Aorta (tissue), 5 donors: ENCODE measurements around the gene RMI2. TPM values are rescaled to one million over a fixed set of nuclear protein-coding genes. Genes with fewer than 3 reads are reported as not detected.

ENCODE experiments used
- ATAC-seq: fragments of 200-7000 bp; cut with Tn5 transposase; one replicate; pipeline ENCODE4 v1.9.1; 2022; ENCODE audit warnings: moderate library complexity; ENCODE audit not compliant: low FRiP score
- DNase-seq, 2 donors: peaks; one replicate each; pipeline ENCODE4 v3.0.0-alpha.2; 2020
- H3K27ac ChIP-seq, 2 donors: one replicate each; pipeline ENCODE4 v1.5.1; 2013; ENCODE audit warnings: low read length in 2 of 2, mild to moderate bottlenecking in 2 of 2, moderate library complexity in 2 of 2, control low read depth in 1 of 2, inconsistent platforms in 1 of 2, low read depth in 1 of 2
- H3K27me3 ChIP-seq, 2 donors: one replicate each; pipeline ENCODE4 v1.6.1; 2013; ENCODE audit warnings: control low read depth in 1 of 2, low read length in 1 of 2, mild to moderate bottlenecking in 1 of 2, moderate library complexity in 1 of 2; ENCODE audit not compliant: insufficient read depth in 2 of 2, control insufficient read depth in 1 of 2
- H3K36me3 ChIP-seq, 2 donors: one replicate each; pipeline ENCODE4 v1.6.1; 2013; ENCODE audit warnings: control low read depth in 1 of 2, low read length in 1 of 2, mild to moderate bottlenecking in 1 of 2; ENCODE audit not compliant: insufficient read depth in 2 of 2, control insufficient read depth in 1 of 2
- H3K4me1 ChIP-seq, 2 donors: one replicate each; pipeline ENCODE4 v1.6.1; 2013; ENCODE audit warnings: low read length in 2 of 2, control low read depth in 1 of 2, mild to moderate bottlenecking in 1 of 2, moderate library complexity in 1 of 2; ENCODE audit not compliant: insufficient read depth in 2 of 2, control insufficient read depth in 1 of 2
- H3K4me3 ChIP-seq, 2 donors: one replicate each; pipeline ENCODE4 v1.5.1; 2013; ENCODE audit warnings: low read length in 2 of 2, control low read depth in 1 of 2, mild to moderate bottlenecking in 1 of 2
- H3K9me3 ChIP-seq: one replicate; pipeline ENCODE4 v1.6.1; 2013; ENCODE audit warnings: mild to moderate bottlenecking, low read length; ENCODE audit not compliant: control insufficient read depth
- WGBS, 2 donors: extraction: QIAGEN DNeasy Blood & Tissue Kit; methylation state at CpG; one replicate each; pipeline ENCODE4 v1.1.7; 2013; 5-methylcytosine and 5-hydroxymethylcytosine counted together
- intact Hi-C, 2 donors: fragments of 100-400 bp; cut with DNase I; formaldehyde crosslinking; loops; one replicate each; pipeline versions ENCODE4 v1.14.2 to v1.15.0; 2022
- polyA plus RNA-seq, 2 donors: library from polyadenylated mRNA; stranded (reverse); fragments of 200-250 nt; gene quantifications; one replicate each; pipeline ENCODE4 v1.2.3, GENCODE V29; 2013
- total RNA-seq, 2 donors: library from RNA; stranded (reverse); fragmentation: NEBNext Ultra II Directional; extraction: Animal tissue kit (Norgen Biotek cat#: 25700); gene quantifications; one replicate each; pipeline ENCODE4 v1.2.1, GENCODE V29; 2021
- donor health status: healthy with polysubstance abuse.
- donor health status: Bipolar disorder and iron deficiency.
- donor health status: DM: no; HTN: no; CAD: no.
- donor health status: DM: no; HTN: no; CAD: no.
- donor health status: DM: yes; HTN: yes; CAD: no.

RMI2 gene
- total and polyA plus RNA-seq, 4 donors: 0.61 to 1.7 (median 0.81) TPM; not detected in 1

DNA sequence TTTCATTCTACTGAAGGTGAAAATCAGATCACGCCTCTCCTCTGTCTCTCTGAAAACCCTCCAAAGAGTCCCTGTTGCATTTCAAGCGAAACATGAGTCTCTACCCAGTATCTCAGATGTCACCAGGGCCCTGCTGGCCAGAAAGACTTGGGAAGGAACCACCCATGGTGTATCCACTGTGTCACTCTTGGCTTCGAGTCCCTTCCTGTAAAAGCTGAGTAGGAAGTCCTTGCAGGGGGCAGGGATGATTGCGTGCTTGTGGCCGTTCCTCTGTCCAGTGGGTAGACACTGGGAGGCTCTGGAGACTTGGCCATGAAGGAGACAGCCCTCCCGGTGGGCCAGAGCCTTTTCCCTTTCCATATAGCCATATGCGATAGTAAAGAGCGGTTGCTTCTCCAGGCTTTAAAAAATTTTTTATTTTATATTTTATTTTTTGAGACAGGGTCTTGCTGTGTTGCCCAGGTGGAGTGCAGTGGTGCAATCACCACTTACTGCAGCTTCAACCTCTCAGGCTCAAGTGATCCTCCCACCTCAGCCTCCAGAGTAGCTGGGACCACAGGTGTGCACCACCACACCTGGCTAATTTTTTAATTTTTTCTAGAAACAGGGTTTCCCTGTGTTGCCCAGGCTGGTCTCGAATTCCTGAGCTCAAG, 19.0 kb upstream of the RMI2 start:
- no peaks in the 10 kb centered on the region for H3K27me3 ChIP-seq
- no peak overlapping the region for H3K4me3 ChIP-seq
- DNase-seq (peak in 1 of 2 donors; percentile 62), ATAC-seq (no peak)
- intact Hi-C loops: no loop called here
- no peaks in the 10 kb centered on the region for H3K4me1 ChIP-seq
- no peak overlapping the region for H3K27ac ChIP-seq
- WGBS, 2 donors: 89 to 90% methylated on average over 9 of the region's 9 CpGs
- H3K36me3 ChIP-seq: no peaks in the 10 kb centered on the region
- H3K9me3 ChIP-seq: no peaks in the 10 kb centered on the region

DNA sequence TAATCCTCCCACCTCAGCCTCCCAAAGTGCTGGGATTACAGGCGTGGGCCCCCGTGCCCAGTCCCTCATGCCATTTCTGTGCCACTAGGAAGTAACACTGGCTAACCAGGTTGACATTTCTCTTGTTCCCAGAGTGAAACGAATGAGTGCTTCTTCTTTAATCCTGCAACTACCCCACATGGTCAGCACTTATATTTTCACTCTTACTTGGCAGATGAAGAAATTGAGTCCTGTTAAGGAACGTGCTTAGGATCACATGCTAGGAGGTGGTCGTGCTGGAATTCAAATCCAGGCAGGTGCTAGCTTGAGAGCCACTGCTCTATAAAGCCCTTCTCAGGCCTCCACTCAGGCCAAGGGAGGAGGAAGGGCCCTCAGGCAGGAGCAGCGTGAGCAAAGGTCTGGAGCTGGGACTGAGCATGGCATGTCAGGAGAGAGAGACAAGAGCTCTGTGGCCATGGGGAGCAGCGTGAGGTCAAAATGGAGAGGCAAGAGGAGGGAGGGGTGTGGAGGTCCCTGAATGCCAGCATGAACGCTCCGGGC, 18.5 kb upstream of the RMI2 start:
- Histone ChIP-seq H3K27ac (no peak overlapping the region), H3K4me1 (no peaks in the 10 kb centered on the region), H3K36me3 (no peaks in the 10 kb centered on the region), H3K27me3 (no peaks in the 10 kb centered on the region), H3K4me3 (no peak overlapping the region), H3K9me3 (no peaks in the 10 kb centered on the region)
- WGBS, 2 donors: 91 to 93% methylated on average over 9 of the region's 9 CpGs
- DNase-seq: no peak
- intact Hi-C loops: no loop called here
- no peak for ATAC-seq

DNA sequence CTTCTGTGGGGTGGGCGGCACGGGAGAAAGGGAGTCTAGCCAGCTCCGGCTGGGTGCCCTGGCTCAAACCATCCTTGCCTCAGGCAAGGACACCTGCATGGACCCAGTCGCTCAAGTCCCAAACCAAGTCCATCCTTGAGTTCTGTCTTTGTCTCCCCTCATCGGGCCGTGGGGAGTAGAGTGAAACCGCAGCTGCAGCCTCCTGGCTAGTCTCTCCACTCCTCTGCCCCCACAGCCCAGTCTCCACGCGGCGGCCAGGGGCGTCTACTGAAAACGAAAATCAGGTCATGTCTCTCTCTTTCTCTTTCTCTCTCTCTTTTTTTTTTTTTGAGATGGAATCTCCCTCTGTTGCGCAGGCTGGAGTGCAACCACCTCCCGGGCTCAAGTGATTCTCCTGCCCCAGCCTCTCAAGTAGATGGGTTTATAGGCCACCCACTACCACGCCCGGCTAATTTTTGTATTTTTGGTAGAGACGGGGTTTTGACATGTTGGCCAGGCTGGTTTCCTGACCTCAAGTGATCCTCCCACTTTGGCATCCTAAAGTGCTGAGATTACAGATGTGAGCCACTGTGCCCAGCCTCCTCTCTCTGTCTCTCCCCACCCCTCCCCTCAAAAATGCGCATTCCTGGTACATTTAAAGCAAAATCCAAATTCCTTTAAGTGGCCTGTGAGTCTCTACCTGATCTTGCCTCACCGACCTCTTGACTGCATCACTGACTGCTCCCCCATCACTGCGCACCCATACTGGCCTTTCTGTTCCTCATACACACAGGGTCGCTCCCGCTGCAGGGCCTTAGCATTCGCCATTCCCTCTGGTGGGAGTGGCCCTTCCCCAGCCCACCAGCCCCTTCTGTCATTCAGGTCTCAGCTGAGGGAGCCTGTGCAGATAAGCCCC, 17.7 kb upstream of the RMI2 start:
- ATAC-seq (no peak), DNase-seq (no peak)
- H3K4me1 ChIP-seq: no peaks in the 10 kb centered on the region
- no peaks in the 10 kb centered on the region for H3K27me3 ChIP-seq
- H3K9me3 ChIP-seq: no peaks in the 10 kb centered on the region
- 87 to 88% methylated on average over 23 of the region's 23 CpGs for WGBS, 2 donors
- no peak overlapping the region for H3K27ac ChIP-seq
- intact Hi-C loops: no loop called here
- no peak overlapping the region for H3K4me3 ChIP-seq
- no peaks in the 10 kb centered on the region for H3K36me3 ChIP-seq

DNA sequence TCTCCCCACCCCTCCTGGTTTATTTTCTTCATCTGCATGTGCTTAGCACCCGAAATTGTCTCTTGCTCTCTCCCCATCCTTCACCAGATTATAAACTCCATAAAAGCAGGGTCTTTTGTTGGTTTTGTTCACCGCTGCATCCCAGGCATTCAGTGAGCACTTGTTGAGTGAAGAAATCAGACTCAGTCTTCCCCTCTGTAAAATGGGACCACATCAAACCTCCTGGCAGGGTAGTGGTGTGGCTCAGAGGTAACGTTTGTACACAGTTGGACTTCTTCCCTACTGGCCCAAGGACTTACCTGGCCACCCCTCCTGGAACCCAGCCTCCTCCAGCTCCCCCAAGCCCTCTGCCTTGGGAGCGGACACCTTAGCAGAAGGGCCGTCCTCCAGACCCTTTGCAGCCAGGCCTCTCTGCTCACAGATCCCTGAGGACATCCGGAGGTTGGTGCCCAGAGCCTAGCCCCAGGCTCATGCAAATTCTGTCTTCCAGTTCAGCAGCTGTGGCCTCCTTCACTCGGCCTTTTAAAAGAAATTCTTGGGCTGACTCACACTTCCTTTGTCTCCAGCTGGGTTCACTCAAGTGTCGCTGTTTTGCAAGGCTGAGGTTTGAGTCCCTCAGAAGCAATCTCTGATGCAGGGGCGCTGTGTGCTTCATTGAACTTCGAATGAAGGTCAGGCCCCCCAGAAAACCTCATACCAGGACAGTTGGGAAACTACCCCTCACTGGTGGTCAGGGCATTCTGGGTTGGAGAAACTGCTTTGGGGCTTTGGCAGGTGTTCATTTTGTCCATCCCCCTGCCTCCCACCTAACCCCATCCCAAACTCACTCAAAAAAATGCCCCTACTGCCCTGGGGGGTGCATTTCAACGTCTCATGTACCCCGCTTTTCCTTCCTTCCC, 16.8 kb upstream of the RMI2 start:
- Histone ChIP-seq H3K27me3 (no peaks in the 10 kb centered on the region), H3K4me3 (no peak overlapping the region), H3K36me3 (no peaks in the 10 kb centered on the region), H3K4me1 (no peaks in the 10 kb centered on the region), H3K9me3 (no peaks in the 10 kb centered on the region), H3K27ac (peak overlapping the region in 1 of 2 donors; percentile 5)
- intact Hi-C loops: no loop called here
- DNase-seq (peak in 1 of 2 donors; percentile 82), ATAC-seq (peak; percentile 67)
- 29 to 30% methylated on average over 12 of the region's 12 CpGs for WGBS, 2 donors

DNA sequence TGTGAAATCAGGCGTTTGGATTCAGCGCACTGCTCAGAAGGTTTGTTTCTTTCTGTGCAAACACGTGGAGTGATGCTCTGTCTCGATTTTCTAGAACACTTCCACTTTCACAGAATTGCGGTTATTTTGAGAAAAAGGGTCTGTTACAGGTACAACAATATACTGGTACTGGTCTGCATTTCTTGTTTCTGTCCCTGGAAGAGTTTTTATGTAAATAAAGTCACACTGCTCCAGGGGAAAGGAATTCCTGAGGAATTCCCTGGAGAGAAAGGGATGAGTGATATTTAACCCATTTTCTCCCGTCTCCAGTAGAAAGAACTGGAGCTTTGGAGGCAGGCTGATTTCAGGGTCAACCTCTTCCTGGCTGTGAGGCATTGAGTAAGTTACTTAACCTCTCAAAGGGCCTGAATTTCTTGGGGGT, 16.2 kb upstream of the RMI2 start:
- Histone ChIP-seq H3K36me3 (no peaks in the 10 kb centered on the region), H3K27me3 (no peaks in the 10 kb centered on the region), H3K27ac (no peak overlapping the region), H3K9me3 (no peaks in the 10 kb centered on the region), H3K4me1 (no peaks in the 10 kb centered on the region), H3K4me3 (no peak overlapping the region)
- intact Hi-C loops: no loop called here
- WGBS, 2 donors: 10 to 12% methylated on average over 6 of the region's 6 CpGs
- DNase-seq (no peak), ATAC-seq (no peak)

DNA sequence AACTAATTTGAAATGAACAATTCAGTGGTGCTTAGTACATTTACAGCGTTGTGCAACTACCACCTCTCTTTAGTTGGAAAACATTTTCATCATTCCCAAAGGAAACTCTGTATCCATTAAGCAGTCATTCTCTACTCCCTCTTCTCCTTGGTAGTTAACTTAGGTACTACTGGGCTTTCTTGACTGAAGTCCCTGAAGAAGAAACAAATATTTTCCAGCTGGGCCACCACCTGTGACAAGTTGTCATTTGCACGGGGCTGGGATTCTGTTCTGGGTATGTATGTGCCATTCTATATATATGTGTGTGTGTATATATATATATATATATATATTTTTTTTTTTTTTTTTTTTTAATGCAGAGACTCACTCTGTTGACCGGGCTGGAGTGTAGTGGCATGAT, 15.4 kb upstream of the RMI2 start:
- DNase-seq (no peak), ATAC-seq (no peak)
- H3K27me3 ChIP-seq: no peaks in the 10 kb centered on the region
- H3K9me3 ChIP-seq: no peaks in the 10 kb centered on the region
- 77 to 78% methylated on average over 3 of the region's 3 CpGs for WGBS, 2 donors
- H3K36me3 ChIP-seq: no peaks in the 10 kb centered on the region
- H3K4me1 ChIP-seq: no peaks in the 10 kb centered on the region
- H3K4me3 ChIP-seq: no peak overlapping the region
- intact Hi-C loops: no loop called here
- H3K27ac ChIP-seq: no peak overlapping the region

DNA sequence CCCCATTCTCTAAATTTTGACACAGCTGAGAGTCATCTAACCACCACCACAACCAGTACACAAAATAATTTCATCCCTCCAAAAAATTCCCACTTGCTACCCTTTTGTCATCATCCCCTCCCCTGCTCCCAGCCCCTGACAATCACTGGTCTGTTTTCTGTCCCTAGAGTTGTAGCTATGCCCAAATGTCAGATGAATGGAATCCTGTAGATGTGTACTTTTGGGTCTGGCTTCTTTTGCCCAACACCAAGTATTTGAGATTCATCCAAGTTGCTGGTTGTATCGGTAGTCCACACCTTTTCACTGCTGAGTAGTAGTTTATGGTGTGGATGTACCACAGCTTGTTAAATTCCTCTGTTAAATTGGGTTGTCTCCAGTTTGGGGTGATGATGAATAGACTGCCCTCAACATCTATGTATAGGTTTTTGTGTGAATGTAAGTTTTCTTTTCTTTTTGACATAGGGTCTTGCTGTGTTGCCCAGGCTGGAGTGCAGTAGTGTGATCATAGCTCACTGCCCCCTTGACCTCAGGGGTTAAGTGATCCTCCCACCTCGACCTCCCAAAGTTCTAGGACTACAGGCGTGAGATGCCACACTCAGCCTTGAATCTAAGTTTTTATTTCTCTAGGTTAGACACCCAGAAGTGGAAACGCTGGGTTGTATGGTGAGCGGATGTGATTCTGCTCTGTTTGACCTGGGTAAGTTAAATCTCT, 14.6 kb upstream of the RMI2 start:
- no peak for ATAC-seq
- WGBS, 2 donors: 67 to 74% methylated on average over 5 of the region's 5 CpGs
- Histone ChIP-seq H3K4me1 (no peaks in the 10 kb centered on the region), H3K36me3 (no peaks in the 10 kb centered on the region), H3K27ac (no peak overlapping the region), H3K9me3 (no peaks in the 10 kb centered on the region), H3K27me3 (no peaks in the 10 kb centered on the region), H3K4me3 (no peak overlapping the region)
- intact Hi-C loops: no loop called here
- no peak for DNase-seq

DNA sequence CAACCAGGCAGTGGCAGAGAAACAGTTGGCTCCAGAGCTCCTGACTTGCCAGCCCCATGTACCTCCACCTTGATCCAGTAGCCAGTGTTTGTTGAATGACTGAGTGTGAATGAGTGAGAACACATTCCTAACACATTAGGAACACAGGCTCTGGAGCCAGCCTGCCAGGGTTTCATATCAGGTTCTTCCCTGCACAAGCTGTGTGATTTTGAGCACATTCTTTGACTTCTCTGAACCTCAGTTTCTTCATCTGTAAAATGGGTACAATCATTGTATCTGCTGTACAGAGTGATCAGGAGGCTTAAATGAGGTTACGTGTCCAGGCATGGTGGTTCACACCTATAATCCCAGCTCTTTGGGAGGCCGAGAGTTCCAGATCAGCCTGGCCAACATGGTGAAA, 13.3 kb upstream of the RMI2 start:
- Histone ChIP-seq H3K4me3 (no peak overlapping the region), H3K9me3 (no peaks in the 10 kb centered on the region), H3K4me1 (no peaks in the 10 kb centered on the region), H3K36me3 (no peaks in the 10 kb centered on the region), H3K27me3 (no peaks in the 10 kb centered on the region), H3K27ac (no peak overlapping the region)
- WGBS, 2 donors: 94 to 95% methylated on average over 2 of the region's 2 CpGs
- ATAC-seq (no peak), DNase-seq (no peak)
- intact Hi-C loops: no loop called here
